HG03064 (cell line): ENCODE data around the gene TULP4.
"Not testable (repeated sequence)": the region's sequence is repeated elsewhere in the genome, so short reads cannot be mapped to it uniquely, and the experiment has no call there.

ENCODE experiments used
- ATAC-seq: cut with Tn5 transposase; IDR thresholded peaks from one replicate; pipeline ENCODE4 v1.9.1; 2021; ENCODE audit warnings: low read depth; ENCODE audit not compliant: unreplicated experiment

The TULP4 gene

DNA sequence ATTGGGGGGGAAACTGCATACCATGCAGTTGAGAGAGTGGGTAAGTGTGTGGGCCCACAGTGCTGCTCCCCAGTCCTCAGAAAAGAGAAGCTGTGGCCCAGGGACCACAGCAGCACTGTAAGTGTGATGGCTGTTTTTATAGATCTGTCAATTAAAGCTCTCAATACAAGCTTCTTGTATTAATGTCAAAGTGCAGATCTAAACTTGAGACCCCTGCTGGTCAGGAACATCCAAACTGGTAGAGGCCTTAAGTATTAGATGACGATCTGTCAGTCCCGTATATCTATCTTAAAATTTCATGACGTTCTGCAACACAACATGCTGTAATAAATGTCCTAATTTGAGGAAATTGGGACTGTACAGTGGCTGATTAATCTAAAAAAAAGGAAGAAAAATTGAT, 74.8 kb downstream of the TULP4 start:
- no peak for ATAC-seq

DNA sequence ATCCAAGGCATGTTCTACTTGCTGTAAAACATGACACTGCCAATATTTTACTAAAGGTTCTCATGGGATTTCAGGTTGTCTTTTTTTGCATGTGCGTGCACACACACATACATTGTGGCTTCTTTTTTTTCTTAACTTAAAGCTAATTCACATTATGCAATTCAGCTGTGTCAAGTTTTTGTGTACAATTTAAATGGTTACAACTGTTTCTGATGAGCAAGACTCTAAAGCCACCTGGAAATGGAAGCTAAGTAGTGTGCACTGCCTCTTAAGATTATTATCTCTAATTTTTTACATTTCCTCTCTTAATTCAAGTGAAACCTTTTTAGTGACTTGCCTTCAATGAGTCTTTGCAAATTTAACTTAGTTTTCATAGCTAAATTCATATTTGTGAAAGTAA, 75.3 kb downstream of the TULP4 start:
- ATAC-seq, result no peak

GRCh38 chr6:158388727-158389126, 76.5 kb downstream of the TULP4 start:
- no peak for ATAC-seq

GRCh38 chr6:158389193-158389919, 77.1 kb downstream of the TULP4 start:
- no peak for ATAC-seq

DNA sequence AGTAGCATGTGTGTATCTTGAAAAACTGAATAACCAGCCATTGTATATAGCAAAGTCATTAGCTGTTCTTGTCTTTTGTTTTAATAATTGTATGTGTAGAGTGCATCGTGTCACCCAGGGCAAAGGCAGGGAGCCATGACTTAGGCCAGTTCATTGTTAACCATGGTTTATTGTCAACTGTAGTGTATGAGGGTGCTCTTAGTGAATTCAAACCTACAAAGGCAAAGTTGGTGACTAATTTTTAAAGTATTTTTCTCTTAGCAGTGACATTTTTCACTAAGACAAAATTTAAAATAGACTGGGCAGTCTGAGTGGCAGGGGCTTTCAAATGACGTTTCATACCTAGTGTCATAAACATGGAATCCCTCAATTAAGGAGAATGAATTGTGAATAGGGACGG, 79.0 kb downstream of the TULP4 start:
- ATAC-seq, result no peak

- ATAC-seq, result not testable (repeated sequence)
These were observed 79.7 kb downstream of the TULP4 start for GRCh38 chr6:158391977-158392376.

DNA sequence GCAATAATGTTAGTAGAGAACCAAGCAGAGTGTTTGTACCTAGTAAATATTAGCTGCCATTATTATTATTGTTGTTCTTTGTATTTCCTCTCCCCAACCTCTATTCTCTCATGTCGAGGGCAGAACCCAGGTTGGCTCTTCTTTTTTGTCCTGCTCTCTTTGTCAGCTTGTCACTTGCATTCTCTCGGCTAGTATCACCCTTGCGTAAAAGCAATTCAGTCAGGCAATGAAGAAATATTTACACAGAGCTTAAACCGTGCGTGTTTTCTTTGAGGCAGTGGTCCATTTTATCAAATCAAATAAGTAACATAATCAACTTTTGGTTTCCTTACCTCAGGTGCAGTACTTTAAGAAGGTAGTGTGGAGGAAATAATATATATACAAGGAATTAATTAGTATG, 83.9 kb downstream of the TULP4 start:
- no peak for ATAC-seq

- no peak for ATAC-seq
These were observed 85.3 kb downstream of the TULP4 start for GRCh38 chr6:158397578-158397977.

- ATAC-seq, result no peak
These were observed 86.2 kb downstream of the TULP4 start for GRCh38 chr6:158398252-158399024.

DNA sequence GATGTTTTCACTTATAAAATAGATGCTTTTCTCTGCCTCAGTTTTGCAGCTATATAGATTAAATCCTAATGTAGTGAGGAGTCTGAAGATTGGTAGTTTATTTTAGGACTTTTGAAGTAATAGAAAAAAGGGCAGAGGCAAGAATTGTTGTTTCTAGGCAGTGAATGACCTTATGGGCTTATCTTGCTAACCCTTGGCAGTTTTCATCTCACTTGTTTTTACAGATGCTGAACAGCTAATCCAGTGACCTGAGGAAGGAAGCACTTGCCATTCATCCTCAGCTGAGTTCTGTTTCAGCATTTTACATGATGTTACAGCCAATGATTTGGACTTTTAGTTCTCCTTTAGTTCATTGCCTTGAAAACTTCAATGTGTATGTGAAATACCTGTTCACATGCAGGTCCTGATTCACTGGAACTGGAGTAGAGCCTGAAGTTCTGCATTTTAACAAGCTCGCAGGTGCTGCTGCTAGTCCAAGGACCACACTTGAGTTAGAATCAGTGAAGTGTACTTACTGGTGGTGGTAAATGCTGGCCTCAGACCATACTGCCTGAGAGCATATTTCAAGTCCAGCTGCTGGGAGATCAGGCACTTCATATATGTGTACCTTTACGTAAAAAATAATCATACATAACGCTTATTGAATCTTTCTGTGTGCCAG, 86.9 kb downstream of the TULP4 start:
- ATAC-seq, result no peak

DNA sequence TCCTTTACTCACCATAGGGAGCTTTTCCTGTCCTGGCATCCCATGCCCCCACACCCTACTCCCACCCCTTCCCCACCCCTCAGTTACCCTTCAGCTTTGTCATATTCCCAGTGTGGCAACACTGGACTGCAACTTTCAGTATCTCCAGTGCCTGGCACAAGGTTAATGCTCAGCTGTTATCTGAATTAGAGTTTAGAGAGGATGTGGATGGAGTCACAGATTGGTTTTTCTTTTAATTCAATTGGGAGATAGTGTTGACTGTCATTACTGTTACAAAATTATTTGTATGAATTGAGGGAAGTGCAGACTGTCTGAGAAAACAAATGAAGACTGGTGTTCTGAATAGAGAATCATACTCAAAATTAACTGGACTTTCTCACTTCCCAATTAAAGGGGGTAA, 89.9 kb downstream of the TULP4 start:
- no peak for ATAC-seq

GRCh38 chr6:158405321-158405831, 93.1 kb downstream of the TULP4 start:
- ATAC-seq, result not testable (repeated sequence)

DNA sequence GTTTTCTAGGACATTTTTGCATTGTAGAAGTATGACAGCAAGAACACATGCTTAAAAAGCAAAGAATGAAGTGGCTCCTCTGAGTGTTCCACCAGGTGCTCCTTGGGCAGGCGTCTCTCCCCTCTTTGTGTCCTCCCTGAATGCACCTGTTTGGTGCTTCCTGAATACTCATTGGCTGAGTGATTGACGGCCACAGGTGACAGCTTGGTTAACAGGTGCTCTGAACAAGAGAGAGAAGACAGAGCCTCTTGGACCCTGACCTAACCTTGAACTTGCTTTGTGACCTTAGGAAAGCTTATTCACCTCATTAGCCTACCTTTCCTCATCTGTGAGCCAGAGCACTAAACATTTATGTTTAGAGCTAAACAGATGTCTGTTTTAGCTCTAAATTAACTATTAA, 93.7 kb downstream of the TULP4 start:
- no peak for ATAC-seq

- ATAC-seq, result no peak
These were observed 94.5 kb downstream of the TULP4 start for GRCh38 chr6:158406736-158407135.

GRCh38 chr6:158408013-158408412, 95.7 kb downstream of the TULP4 start:
- no peak for ATAC-seq

DNA sequence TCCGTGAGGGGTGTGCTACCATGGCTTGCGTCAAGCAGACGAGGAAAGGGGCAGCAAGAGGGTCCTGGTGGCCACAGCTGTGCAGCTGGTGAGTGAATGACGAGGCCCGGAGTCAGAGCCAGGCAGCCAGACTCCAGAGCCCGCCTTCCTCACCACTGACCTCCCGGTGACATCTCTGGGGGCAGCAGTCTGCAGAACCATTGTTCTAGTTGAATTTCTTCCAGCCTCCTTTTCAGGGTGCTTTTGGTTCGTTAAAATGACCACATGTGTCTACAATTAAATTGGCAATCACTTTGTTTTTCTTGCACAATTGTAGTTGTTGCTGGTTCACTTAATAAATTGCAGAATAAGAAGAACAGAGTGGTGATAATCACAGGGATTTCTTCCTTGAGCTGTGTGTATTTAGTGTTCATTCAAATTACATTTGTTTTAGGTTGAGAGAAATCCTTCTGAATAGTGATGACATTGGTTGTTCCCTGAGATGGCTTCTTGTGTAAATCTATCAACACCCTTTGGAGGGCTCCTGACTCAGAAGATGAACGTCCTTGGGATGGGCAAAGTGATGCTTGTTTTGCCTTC, 96.4 kb downstream of the TULP4 start:
- no peak for ATAC-seq

DNA sequence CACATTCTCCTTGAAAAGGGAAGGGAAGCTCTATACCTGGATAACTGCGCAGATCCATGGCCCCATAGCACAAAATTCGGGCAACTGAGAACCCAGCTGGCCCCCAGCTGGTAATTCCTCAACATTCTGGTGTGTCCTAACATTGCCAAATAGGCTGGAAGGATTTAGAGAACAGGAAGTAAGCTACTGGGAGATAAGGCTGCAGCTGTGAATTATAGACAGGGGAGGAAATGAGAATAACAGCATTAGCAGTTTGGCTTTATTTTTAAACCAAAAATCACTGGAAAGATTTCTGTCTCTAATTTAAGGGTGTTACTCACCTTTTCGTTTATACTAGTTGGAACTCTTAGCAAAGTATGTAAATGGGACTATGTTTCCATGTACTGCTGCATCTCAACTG, 97.2 kb downstream of the TULP4 start:
- ATAC-seq, result no peak

DNA sequence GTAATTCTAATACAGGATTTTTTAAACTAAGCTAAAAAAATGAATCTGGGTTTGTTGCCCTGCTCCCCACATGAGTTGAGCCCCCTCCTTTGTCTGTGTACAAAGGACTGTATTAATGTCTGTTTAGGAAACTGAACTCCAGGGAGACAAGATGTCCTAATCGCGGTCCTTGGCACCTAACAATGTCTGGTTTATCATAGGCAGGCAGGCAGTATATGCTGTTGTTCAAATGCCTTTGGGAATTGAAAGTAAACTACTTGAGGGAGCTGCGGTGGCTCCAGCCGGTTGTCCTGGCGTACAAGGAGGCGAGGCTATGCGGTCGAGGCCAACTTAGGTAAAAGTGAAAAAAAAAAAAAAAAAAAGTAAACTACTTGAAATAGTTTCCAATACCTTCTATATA, 98.5 kb downstream of the TULP4 start:
- ATAC-seq, result no peak

- ATAC-seq, result no peak
These were observed 99.7 kb downstream of the TULP4 start for GRCh38 chr6:158411998-158412397.

DNA sequence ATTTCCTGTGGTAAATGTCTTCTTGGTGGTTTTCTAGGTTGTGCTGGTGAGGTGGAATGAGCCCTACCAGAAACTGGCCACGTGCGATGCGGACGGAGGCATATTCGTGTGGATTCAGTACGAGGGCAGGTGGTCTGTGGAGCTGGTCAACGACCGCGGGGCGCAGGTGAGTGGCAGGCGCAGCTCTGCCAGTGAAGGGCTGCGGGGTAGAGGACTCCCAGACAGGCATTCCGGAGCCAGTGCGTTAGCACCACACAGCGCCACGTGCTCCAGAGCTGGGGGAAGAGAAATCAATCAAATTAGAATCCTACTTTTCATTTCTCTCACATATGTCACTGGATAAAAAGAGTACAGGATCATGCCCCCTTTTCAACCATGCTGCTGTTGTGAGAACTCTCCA, 100.8 kb downstream of the TULP4 start:
- no peak for ATAC-seq
